Nephron (organoid): ENCODE data around the gene RNF146.
A peak's percentile ranks its signal among the peaks of the same experiment; 100 is the strongest.
"Not testable (repeated sequence)": the region's sequence is repeated elsewhere in the genome, so short reads cannot be mapped to it uniquely, and the experiment has no call there.

ENCODE experiments used
- H3K27ac Mint-ChIP-seq, 3 experiments: 2 replicates each; pipeline ENCODE4 v1.8.0; 2020; ENCODE audit warnings: mixed read lengths in 3 of 3, mild to moderate bottlenecking in 2 of 3, moderate library complexity in 1 of 3
- H3K27me3 Mint-ChIP-seq: 2 replicates; pipeline ENCODE4 v1.8.0; 2021; ENCODE audit warnings: low read depth, mild to moderate bottlenecking, moderate library complexity, mixed read lengths
- H3K36me3 Mint-ChIP-seq: 2 replicates; pipeline ENCODE4 v1.8.0; 2020; ENCODE audit warnings: low read depth, mixed read lengths
- H3K4me1 Mint-ChIP-seq: 2 replicates; pipeline ENCODE4 v1.8.0; 2020; ENCODE audit warnings: mixed read lengths
- H3K4me3 Mint-ChIP-seq, 3 experiments: 2 replicates each; pipeline ENCODE4 v1.8.0; 2020; ENCODE audit warnings: mild to moderate bottlenecking in 3 of 3, mixed read lengths in 3 of 3, moderate library complexity in 2 of 3
- H3K9me3 Mint-ChIP-seq: 2 replicates; pipeline ENCODE4 v1.8.0; 2020; ENCODE audit warnings: mixed read lengths
- CTCF ChIP-seq, 3 experiments: fragments of 200-600 bp; sonication (generic); IDR thresholded peaks; one replicate each; pipeline ENCODE4 v1.5.0; 2021; ENCODE audit warnings: antibody characterized with exemption in 3 of 3; ENCODE audit not compliant: unreplicated experiment in 3 of 3

RNF146 gene

GRCh38 chr6:127266178-127266891 is at the start of gene RNF146:
RNF146 (plus strand) TSS chr6:127266864; CDS start chr6:127280339, 13,475 bp downstream.
- Mint-ChIP-seq H3K36me3 (peaks cover 4% of the 10 kb centered on the region), H3K4me1 (peaks cover 31% of the 10 kb centered on the region), H3K27ac (peak within 1 kb of the TSS; percentile 99 to 100 (median 99)), H3K9me3 (no peaks in the 10 kb centered on the region), H3K27me3 (no peaks in the 10 kb centered on the region), H3K4me3 (peak within 1 kb of the TSS; percentile 98 to 100 (median 98))
- TF ChIP-seq CTCF (IDR thresholded peaks at IDR 0.05; ENCODE audit: unreplicated experiment in 3 of 3) = peak; percentile 66 to 74 (median 71)

- Mint-ChIP-seq H3K4me1 (no peaks in the 10 kb centered on the region), H3K36me3 (peaks cover 4% of the 10 kb centered on the region), H3K4me3 (no peak overlapping the region), H3K27ac (no peak overlapping the region), H3K9me3 (no peaks in the 10 kb centered on the region), H3K27me3 (no peaks in the 10 kb centered on the region)
- TF ChIP-seq CTCF (IDR thresholded peaks at IDR 0.05; ENCODE audit: unreplicated experiment in 3 of 3) = no peak
Measured at GRCh38 chr6:127219869-127220268, 46.8 kb upstream of the RNF146 start.

- Mint-ChIP-seq H3K4me1 (no peaks in the 10 kb centered on the region), H3K4me3 (no peak overlapping the region), H3K27me3 (no peaks in the 10 kb centered on the region), H3K9me3 (no peaks in the 10 kb centered on the region), H3K36me3 (no peaks in the 10 kb centered on the region), H3K27ac (no peak overlapping the region)
- TF ChIP-seq CTCF (IDR thresholded peaks at IDR 0.05; ENCODE audit: unreplicated experiment in 3 of 3) = no peak
Measured at GRCh38 chr6:127221201-127221600, 45.5 kb upstream of the RNF146 start.

- H3K36me3 Mint-ChIP-seq = no peaks in the 10 kb centered on the region
- H3K4me3 Mint-ChIP-seq = no peak overlapping the region
- H3K27me3 Mint-ChIP-seq = no peaks in the 10 kb centered on the region
- no peak for TF ChIP-seq CTCF (IDR thresholded peaks at IDR 0.05; ENCODE audit: unreplicated experiment in 3 of 3)
- no peaks in the 10 kb centered on the region for H3K4me1 Mint-ChIP-seq
- H3K27ac Mint-ChIP-seq = no peak overlapping the region
- H3K9me3 Mint-ChIP-seq = no peaks in the 10 kb centered on the region
Measured at GRCh38 chr6:127222418-127222817, 44.2 kb upstream of the RNF146 start.

GRCh38 chr6:127225497-127225896 is 41.2 kb upstream of the RNF146 start:
- Mint-ChIP-seq H3K4me1 (no peaks in the 10 kb centered on the region), H3K36me3 (no peaks in the 10 kb centered on the region), H3K9me3 (peaks cover 12% of the 10 kb centered on the region), H3K27ac (no peak overlapping the region), H3K27me3 (no peaks in the 10 kb centered on the region), H3K4me3 (no peak overlapping the region)
- TF ChIP-seq CTCF (IDR thresholded peaks at IDR 0.05; ENCODE audit: unreplicated experiment in 3 of 3) = no peak

- H3K27me3 Mint-ChIP-seq, H3K4me3 Mint-ChIP-seq, H3K4me1 Mint-ChIP-seq, H3K27ac Mint-ChIP-seq, H3K36me3 Mint-ChIP-seq: not testable (repeated sequence)
- peaks cover 51% of the 10 kb centered on the region for H3K9me3 Mint-ChIP-seq
Measured at GRCh38 chr6:127233819-127234218, 32.8 kb upstream of the RNF146 start.
